ENCODE results near the gene NUDT8. TPM values are rescaled to one million over a fixed set of nuclear protein-coding genes. Genes with fewer than 3 reads are reported as not detected.
"Not testable (repeated sequence)": the region's sequence is repeated elsewhere in the genome, so short reads cannot be mapped to it uniquely, and the experiment has no call there.

The NUDT8 gene
- total RNA-seq, 2 donors from 2014 or later = 9.9 to 11.5 TPM

- Mint-ChIP-seq H3K4me3 (no peak overlapping the region), H3K27me3 (no peaks in the 10 kb centered on the region), H3K4me1 (ENCODE audit: low read depth in 2 of 2) (peaks cover 4 to 6% of the 10 kb centered on the region in 2 donors), H3K27ac (no peak overlapping the region), H3K9me3 (no peaks in the 10 kb centered on the region), H3K36me3 (no peaks in the 10 kb centered on the region)
- DNase-seq (ENCODE audit: low spot score) (no peak), ATAC-seq (no peak)
These were observed 11.1 kb upstream of the NUDT8 start for GRCh38 chr11:67640758-67641337.

DNA sequence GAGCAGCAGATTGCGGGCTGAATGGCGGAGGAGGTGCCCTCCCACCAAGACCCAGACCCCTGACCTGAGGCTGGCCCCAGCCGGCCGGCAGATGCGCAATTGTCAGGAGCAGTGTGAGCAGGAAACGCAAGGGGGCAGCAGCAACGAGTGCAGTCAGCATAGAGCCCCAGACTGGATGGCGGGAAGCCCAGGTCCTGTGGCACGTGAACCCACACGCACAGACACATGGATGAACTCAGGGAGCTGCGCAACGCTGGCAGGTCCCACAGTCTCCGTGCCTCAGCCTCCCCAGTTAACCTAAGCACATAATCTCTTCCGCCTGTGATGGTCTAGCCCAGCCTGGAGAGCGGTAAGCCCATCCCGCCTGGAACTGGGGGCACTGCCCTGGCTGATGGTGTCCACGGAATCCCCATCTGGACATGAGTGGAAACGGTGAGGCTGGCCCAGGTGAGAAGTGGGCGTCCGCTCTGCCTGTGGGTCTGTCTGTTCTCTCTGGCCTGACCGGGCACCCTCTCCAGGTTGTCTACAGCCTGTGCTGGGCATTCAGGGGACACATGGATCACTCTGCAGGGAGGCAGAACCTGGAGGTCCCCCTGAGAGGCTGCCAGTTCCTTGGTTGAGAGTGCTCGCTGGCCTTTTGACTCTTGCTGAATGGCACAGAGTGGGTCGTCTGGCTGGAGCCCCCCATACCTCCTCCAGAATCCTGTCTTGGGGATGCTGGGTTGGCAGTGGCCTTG, 10.5 kb upstream of the NUDT8 start:
- peaks cover 4 to 6% of the 10 kb centered on the region in 2 donors for H3K4me1 Mint-ChIP-seq (ENCODE audit: low read depth in 2 of 2)
- H3K36me3 Mint-ChIP-seq = no peaks in the 10 kb centered on the region
- DNase-seq (ENCODE audit: low spot score) (peak; percentile 72), ATAC-seq (peak; percentile 60 to 76)
- no peak overlapping the region for H3K4me3 Mint-ChIP-seq
- H3K9me3 Mint-ChIP-seq = no peaks in the 10 kb centered on the region
- no peak overlapping the region for H3K27ac Mint-ChIP-seq
- no peaks in the 10 kb centered on the region for H3K27me3 Mint-ChIP-seq

- Mint-ChIP-seq H3K4me3 (no peak within 1 kb of the TSS), H3K27me3 (no peaks in the 10 kb centered on the region), H3K36me3 (no peaks in the 10 kb centered on the region), H3K9me3 (no peaks in the 10 kb centered on the region), H3K4me1 (ENCODE audit: low read depth in 2 of 2) (peaks cover 4 to 6% of the 10 kb centered on the region in 2 donors), H3K27ac (no peak within 1 kb of the TSS)
- DNase-seq (ENCODE audit: low spot score) = no peak
- ATAC-seq = no peak
These were observed 9.7 kb upstream of the NUDT8 start, which contains the start of gene TBX10 for GRCh38 chr11:67639438-67639859. TSS of gene TBX10 (minus strand) at chr11:67639763. CDS start at chr11:67639472, 291 bp downstream.

DNA sequence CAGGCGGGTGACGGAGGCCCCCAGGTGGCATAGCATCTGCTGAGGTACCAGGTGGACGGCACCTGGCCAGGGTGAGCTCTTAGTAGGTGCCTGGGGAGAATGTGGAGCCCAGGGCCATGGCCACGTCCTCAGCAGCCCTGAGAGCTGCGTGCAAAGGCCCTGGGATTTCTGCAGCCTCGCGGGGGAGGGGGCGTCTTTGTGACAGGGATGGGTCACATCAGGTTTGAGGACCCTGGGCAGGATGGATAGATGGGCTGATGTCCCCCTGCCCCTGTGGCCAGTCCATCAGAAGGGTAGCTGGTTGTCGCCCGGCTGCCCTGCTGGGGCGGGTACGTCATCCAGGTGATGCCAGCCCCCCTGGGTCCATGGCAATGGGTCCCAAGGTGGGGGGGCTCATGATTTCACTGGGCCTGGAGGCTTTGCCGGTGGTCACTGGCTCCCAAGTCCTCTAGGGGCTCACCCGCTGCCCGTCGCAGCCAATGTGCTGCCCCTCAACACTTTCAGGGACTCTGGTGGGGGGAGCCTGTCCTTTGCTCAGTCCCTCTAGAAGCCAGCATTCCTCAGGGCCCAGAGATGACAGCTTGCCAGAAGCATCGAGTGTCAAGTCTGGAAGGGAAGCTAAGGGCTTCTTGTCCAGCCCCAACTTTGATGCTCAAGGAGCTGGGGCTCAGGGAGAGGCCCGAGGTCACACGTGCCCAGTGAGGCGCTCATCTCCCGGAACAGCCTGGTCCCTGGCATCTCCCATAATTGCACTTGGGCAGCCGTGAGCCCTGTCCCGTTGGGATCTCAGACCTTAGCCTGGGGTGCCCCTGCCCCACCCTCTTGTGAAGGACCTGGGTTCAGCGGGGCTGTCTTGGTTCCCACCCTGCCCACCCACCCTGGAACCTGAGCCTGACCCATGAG, 9.0 kb upstream of the NUDT8 start:
- Mint-ChIP-seq H3K27me3 (no peaks in the 10 kb centered on the region), H3K4me1 (ENCODE audit: low read depth in 2 of 2) (peaks cover 4 to 6% of the 10 kb centered on the region in 2 donors), H3K36me3 (no peaks in the 10 kb centered on the region), H3K9me3 (no peaks in the 10 kb centered on the region), H3K4me3 (no peak overlapping the region), H3K27ac (no peak overlapping the region)
- ATAC-seq (no peak), DNase-seq (ENCODE audit: low spot score) (no peak)

DNA sequence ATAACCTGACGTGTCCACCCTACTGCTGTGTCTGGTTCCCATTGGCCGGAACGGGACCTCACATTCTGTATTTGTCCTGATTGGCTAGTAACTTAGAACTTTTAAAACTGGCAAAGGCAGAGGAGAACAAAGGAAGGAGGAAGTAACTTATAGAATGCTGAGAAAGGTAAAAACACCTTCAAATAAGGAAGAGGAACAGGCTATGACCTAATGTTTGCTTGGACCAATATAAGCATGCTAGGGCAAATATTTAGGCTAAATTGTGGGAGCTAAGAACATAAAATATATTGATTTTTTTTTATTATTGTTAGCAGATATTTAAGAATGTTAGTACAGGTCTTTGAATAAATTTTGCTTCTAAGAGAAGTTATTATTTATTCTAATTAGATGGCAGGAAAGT, 7.7 kb upstream of the NUDT8 start:
- H3K9me3 Mint-ChIP-seq; DNase-seq (ENCODE audit: low spot score); H3K27me3 Mint-ChIP-seq; ATAC-seq; H3K36me3 Mint-ChIP-seq; H3K4me3 Mint-ChIP-seq; H3K4me1 Mint-ChIP-seq (ENCODE audit: low read depth in 2 of 2); H3K27ac Mint-ChIP-seq: not testable (repeated sequence)

DNA sequence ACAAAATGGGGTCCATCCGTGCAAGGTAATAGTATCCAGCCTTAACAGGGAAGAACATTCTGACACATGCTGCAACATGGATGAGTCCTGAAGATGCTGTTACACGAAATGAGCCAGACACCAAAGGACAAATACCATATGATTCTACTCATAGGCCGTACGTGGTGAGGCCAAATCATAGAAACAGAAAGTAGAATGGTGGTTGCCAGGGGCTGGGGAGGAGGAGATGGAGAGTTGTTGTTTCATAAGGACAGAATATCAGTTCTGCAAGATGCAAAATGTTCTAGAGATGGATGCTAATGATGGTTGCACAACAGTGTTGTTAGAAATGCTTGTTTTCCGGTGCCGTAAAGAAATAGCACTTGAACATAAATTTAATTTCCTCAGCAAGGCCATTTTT, 7.2 kb upstream of the NUDT8 start:
- H3K9me3 Mint-ChIP-seq = no peaks in the 10 kb centered on the region
- peaks cover 5 to 6% of the 10 kb centered on the region in 2 donors for H3K4me1 Mint-ChIP-seq (ENCODE audit: low read depth in 2 of 2)
- peak overlapping the region in 1 of 2 donors; percentile 4 for H3K27ac Mint-ChIP-seq
- DNase-seq (ENCODE audit: low spot score) (no peak), ATAC-seq (no peak)
- no peaks in the 10 kb centered on the region for H3K36me3 Mint-ChIP-seq
- no peaks in the 10 kb centered on the region for H3K27me3 Mint-ChIP-seq
- H3K4me3 Mint-ChIP-seq = no peak overlapping the region

- no peak overlapping the region for H3K4me3 Mint-ChIP-seq
- H3K36me3 Mint-ChIP-seq = no peaks in the 10 kb centered on the region
- H3K4me1 Mint-ChIP-seq (ENCODE audit: low read depth in 2 of 2) = peaks cover 11 to 13% of the 10 kb centered on the region in 2 donors
These were observed 5.4 kb upstream of the NUDT8 start for GRCh38 chr11:67635231-67635521.

GRCh38 chr11:67634366-67635230, 4.9 kb upstream of the NUDT8 start:
- no peak overlapping the region for H3K27ac Mint-ChIP-seq
- no peaks in the 10 kb centered on the region for H3K9me3 Mint-ChIP-seq
- H3K4me1 Mint-ChIP-seq (ENCODE audit: low read depth in 2 of 2) = peaks cover 11 to 13% of the 10 kb centered on the region in 2 donors
- H3K4me3 Mint-ChIP-seq = no peak overlapping the region
- no peaks in the 10 kb centered on the region for H3K27me3 Mint-ChIP-seq
- ATAC-seq (no peak), DNase-seq (ENCODE audit: low spot score) (no peak)
- no peaks in the 10 kb centered on the region for H3K36me3 Mint-ChIP-seq

More at GRCh38 chr11:67635231-67635521, 5.4 kb upstream of the NUDT8 start:
- ATAC-seq (no peak), DNase-seq (ENCODE audit: low spot score) (no peak)
- H3K27ac Mint-ChIP-seq = no peak overlapping the region
- no peaks in the 10 kb centered on the region for H3K9me3 Mint-ChIP-seq
- no peaks in the 10 kb centered on the region for H3K27me3 Mint-ChIP-seq

- no peaks in the 10 kb centered on the region for H3K27me3 Mint-ChIP-seq
- H3K4me3 Mint-ChIP-seq = peak overlapping the region; percentile 20
- no peak overlapping the region for H3K27ac Mint-ChIP-seq
- no peaks in the 10 kb centered on the region for H3K9me3 Mint-ChIP-seq
- no peaks in the 10 kb centered on the region for H3K36me3 Mint-ChIP-seq
- DNase-seq (ENCODE audit: low spot score) = no peak
- ATAC-seq = no peak
- peaks cover 11 to 13% of the 10 kb centered on the region in 2 donors for H3K4me1 Mint-ChIP-seq (ENCODE audit: low read depth in 2 of 2)
These were observed 4.1 kb upstream of the NUDT8 start for GRCh38 chr11:67633758-67634365.

DNA sequence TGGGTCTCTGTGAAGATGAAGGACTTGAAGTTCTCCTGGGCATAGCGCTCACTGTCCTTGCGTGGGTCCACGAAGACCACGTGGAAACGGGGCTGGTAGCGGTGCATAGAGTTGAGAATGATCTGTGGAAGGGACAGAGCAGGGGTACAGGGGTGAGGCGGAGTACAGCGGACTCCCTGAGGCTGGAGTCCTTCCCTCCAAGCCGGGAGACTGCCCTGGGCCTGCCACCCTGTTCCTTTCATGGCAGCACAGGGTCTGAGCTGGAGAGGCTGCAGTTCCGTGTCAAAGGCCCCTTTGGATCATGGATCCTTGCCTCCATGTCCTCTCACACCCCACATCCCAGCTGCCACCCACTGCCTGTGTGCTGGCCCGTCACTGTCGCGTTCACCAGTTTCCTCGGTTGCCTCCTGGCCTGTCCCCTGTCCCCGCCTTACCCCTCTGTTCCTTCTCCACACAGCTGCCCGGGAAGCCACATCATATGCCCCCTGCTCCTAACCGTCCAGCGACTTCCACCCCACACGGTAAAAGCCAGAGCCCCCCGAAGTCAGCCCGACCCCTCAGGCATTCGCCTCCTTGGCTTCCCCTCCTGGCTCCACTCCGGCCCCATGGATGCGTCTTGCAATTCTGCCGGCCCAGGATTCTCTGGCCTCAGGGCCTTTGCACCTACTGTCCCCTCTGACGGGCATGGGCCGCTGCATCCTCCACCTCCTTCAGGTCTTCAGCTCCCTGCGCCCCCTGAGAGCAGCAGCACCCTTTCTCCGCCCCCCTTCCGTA, 3.4 kb upstream of the NUDT8 start:
- Mint-ChIP-seq H3K36me3 (no peaks in the 10 kb centered on the region), H3K27ac (no peak overlapping the region), H3K4me1 (ENCODE audit: low read depth in 2 of 2) (peaks cover 11 to 13% of the 10 kb centered on the region in 2 donors), H3K4me3 (peak overlapping the region; percentile 20), H3K27me3 (no peaks in the 10 kb centered on the region), H3K9me3 (no peaks in the 10 kb centered on the region)
- ATAC-seq = no peak
- no peak for DNase-seq (ENCODE audit: low spot score)

- Mint-ChIP-seq H3K4me3 (peak overlapping the region; percentile 73), H3K4me1 (ENCODE audit: low read depth in 2 of 2) (peaks cover 11 to 13% of the 10 kb centered on the region in 2 donors), H3K27me3 (no peaks in the 10 kb centered on the region), H3K9me3 (no peaks in the 10 kb centered on the region), H3K36me3 (no peaks in the 10 kb centered on the region), H3K27ac (no peak overlapping the region)
- DNase-seq (ENCODE audit: low spot score) = no peak
- no peak for ATAC-seq
These were observed 2.6 kb upstream of the NUDT8 start for GRCh38 chr11:67632175-67632981.

GRCh38 chr11:67631853-67632174, 2.1 kb upstream of the NUDT8 start:
- DNase-seq (ENCODE audit: low spot score) (no peak), ATAC-seq (no peak)
- peaks cover 8 to 11% of the 10 kb centered on the region in 2 donors for H3K4me1 Mint-ChIP-seq (ENCODE audit: low read depth in 2 of 2)
- no peaks in the 10 kb centered on the region for H3K9me3 Mint-ChIP-seq
- H3K27ac Mint-ChIP-seq = no peak overlapping the region
- H3K27me3 Mint-ChIP-seq = no peaks in the 10 kb centered on the region
- no peaks in the 10 kb centered on the region for H3K36me3 Mint-ChIP-seq
- H3K4me3 Mint-ChIP-seq = peak overlapping the region; percentile 73
